Measurements from ENCODE around the gene RERE.
"Not testable (repeated sequence)": the region's sequence is repeated elsewhere in the genome, so short reads cannot be mapped to it uniquely, and the experiment has no call there.

RERE gene

GRCh38 chr1:8389958-8390535 lies 427.4 kb downstream of the RERE start:
- no peak for DNase-seq

GRCh38 chr1:8388732-8389562 lies 428.5 kb downstream of the RERE start:
- DNase-seq = no peak

- DNase-seq = no peak
Observed at GRCh38 chr1:8386247-8386646, 431.2 kb downstream of the RERE start.

GRCh38 chr1:8384577-8384976 lies 432.9 kb downstream of the RERE start:
- DNase-seq = no peak

- DNase-seq = no peak
Observed at GRCh38 chr1:8384088-8384487, 433.4 kb downstream of the RERE start.

- peak; percentile 36 for DNase-seq
Observed at GRCh38 chr1:8382608-8383505, 434.6 kb downstream of the RERE start.

- no peak for DNase-seq
Observed at GRCh38 chr1:8382051-8382505, 435.4 kb downstream of the RERE start.

GRCh38 chr1:8381618-8382017 lies 435.8 kb downstream of the RERE start:
- DNase-seq = no peak

GRCh38 chr1:8380310-8380709 lies 437.1 kb downstream of the RERE start:
- not testable (repeated sequence) for DNase-seq

- DNase-seq = no peak
Observed at GRCh38 chr1:8379513-8380186, 437.8 kb downstream of the RERE start.

GRCh38 chr1:8378981-8379470 lies 438.4 kb downstream of the RERE start:
- no peak for DNase-seq

GRCh38 chr1:8378178-8378577 lies 439.3 kb downstream of the RERE start:
- DNase-seq = no peak

GRCh38 chr1:8377271-8377981 lies 440.0 kb downstream of the RERE start:
- DNase-seq = no peak

GRCh38 chr1:8376358-8376840 lies 441.0 kb downstream of the RERE start:
- DNase-seq = no peak

GRCh38 chr1:8374812-8375211 lies 442.6 kb downstream of the RERE start:
- peak; percentile 15 for DNase-seq

- DNase-seq = no peak
Observed at GRCh38 chr1:8374356-8374755, 443.1 kb downstream of the RERE start.

GRCh38 chr1:8373581-8374241 lies 443.7 kb downstream of the RERE start:
- DNase-seq = no peak

- no peak for DNase-seq
Observed at GRCh38 chr1:8373125-8373524, 444.3 kb downstream of the RERE start.

- DNase-seq = no peak
Observed at GRCh38 chr1:8371372-8371991, 446.0 kb downstream of the RERE start.

GRCh38 chr1:8370905-8371315 lies 446.5 kb downstream of the RERE start:
- DNase-seq = no peak
